ENCODE results near the gene SS18L1.

Gene SS18L1

DNA sequence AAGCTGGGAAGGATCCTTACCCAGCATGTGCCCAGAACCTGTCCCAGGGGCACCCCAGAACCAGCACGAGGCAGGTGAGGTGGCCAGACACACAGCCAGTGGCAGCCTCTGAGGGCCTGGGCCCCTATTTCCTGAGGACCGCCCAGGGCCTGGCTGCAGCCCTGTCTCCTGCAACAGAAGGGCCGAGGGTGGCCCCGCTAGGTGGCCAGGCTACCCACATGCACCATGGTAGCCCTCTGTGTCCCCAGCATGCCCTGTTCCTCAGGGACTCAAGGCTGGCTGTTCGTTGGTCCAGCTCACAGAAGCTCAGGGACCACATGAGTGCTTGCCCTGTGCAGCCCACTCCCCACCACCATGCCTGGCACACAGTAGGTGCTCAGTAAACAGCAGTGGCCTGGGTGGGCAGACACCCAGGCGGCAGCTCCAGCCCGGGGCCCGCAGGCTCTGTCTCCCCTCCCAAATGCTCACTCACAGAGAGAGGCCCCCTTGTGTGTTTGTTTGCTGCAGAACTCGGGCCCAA is 68.3 kb downstream of the SS18L1 start:
- intact Hi-C loops (cut with DNase I; ENCODE audit: low total_unique reads), result no loop called here
- no peak overlapping the region for H3K27ac ChIP-seq
- DNase-seq, result no peak
- peaks cover 0 to 78% of the 10 kb centered on the region in 2 donors for H3K27me3 ChIP-seq
- no peak overlapping the region for H3K4me3 ChIP-seq
- no peak for TF ChIP-seq CTCF (IDR thresholded peaks at IDR 0.05)
- no peaks in the 10 kb centered on the region for H3K4me1 ChIP-seq
- no peaks in the 10 kb centered on the region for H3K36me3 ChIP-seq
- no peaks in the 10 kb centered on the region for H3K9me3 ChIP-seq

DNA sequence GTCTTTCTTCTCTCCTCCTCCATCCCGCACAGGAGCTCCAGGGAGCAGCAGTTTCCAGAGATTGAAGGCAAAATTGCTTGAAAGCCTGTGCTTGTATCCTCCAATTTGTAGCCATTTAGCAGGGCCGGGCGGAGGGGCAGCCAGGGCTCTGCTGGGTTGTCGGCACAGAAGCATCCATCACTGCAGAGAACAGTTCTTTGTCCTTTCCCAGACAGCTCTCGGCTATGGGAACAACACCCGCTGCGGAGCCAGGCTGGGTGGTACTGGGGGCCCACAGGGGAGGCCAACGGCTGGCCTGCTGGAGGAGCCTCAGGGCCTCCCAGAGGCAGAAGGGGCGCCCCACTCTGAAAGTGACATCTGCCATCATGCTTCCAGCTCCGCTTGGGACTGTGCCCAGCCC is 68.7 kb downstream of the SS18L1 start:
- Histone ChIP-seq H3K9me3 (no peaks in the 10 kb centered on the region), H3K27ac (no peak overlapping the region), H3K4me3 (no peak overlapping the region), H3K36me3 (no peaks in the 10 kb centered on the region), H3K27me3 (peaks cover 0 to 83% of the 10 kb centered on the region in 2 donors), H3K4me1 (no peaks in the 10 kb centered on the region)
- intact Hi-C loops (cut with DNase I; ENCODE audit: low total_unique reads), result no loop called here
- no peak for TF ChIP-seq CTCF (IDR thresholded peaks at IDR 0.05)
- DNase-seq, result no peak

DNA sequence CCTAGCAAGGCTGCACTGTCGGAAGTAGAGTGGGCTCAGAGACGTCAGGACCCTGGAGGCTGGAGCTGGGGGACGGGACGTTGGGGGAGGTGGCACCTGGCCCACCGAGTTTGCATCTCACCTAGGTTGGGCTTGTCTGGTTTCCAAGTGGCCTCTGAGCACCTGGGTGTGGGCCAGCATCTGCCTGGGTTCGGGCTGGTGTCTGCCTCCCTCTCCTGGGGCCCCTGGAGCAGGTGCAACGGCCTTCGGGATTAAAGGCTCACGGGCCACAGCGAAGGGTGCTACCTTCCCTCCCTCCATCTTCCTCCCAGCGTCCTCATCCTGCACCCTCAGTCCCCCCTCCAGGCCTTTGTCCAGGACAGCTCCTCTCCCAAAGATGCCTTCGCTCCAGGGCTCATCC is 70.5 kb downstream of the SS18L1 start:
- Histone ChIP-seq H3K27ac (no peak overlapping the region), H3K4me1 (peaks cover 0 to 3% (median under 1%) of the 10 kb centered on the region in 4 donors), H3K4me3 (no peak overlapping the region), H3K27me3 (peaks cover 0 to 91% of the 10 kb centered on the region in 2 donors), H3K9me3 (no peaks in the 10 kb centered on the region), H3K36me3 (no peaks in the 10 kb centered on the region)
- intact Hi-C loops (cut with DNase I; ENCODE audit: low total_unique reads), result no loop called here
- TF ChIP-seq CTCF (IDR thresholded peaks at IDR 0.05), result no peak
- no peak for DNase-seq

DNA sequence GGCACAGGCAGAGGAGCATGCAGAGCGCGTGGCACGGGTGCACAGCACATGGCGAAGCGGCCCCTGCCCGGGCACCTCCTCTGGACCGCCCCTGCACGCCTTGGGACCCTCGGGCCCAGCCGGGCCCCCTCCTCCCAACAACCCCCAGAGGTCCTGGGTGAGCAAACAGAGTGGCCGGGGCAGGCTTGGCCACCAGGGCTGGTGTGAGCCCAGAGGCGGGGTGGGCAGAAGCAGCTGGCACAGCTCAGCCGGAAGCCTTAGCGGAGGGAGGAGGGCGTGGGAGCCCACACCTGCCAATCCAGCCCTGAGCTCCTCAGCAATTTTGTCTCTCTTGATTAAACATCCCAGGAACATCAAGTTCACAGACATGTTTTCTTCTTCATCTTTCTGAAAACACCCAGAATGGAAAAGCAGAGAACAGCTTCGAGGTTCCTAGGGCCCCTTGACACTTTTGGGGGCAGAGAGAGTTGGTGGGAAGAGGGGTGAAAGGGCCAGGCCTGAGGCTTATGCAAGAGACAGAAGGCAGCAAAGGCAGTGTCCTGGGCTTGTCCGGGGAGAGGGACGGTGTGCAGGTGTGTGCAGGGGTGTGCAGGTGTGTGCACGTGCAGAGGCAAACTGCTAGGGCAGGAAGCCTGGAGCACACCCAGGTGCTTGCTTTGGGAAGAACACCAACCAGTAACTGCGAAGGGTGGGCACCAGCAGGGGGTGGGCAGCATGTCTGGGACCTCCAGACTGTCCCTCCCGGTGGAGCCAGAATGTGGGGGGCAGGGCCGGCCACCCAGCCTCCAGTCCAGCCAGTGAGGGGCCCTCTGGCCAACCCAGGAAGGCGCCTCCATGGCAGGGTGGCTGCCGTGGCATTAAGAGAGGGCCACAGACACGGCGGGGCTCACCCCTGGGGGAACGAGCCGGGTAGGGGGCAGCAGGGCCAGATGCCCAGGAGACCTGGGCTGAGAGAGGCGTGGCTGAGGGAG is 71.7 kb downstream of the SS18L1 start:
- Histone ChIP-seq H3K4me1 (peaks cover 0 to 14% (median 9%) of the 10 kb centered on the region in 4 donors), H3K4me3 (no peak overlapping the region), H3K9me3 (no peaks in the 10 kb centered on the region), H3K27me3 (peaks cover 0 to 89% of the 10 kb centered on the region in 2 donors), H3K27ac (no peak overlapping the region), H3K36me3 (no peaks in the 10 kb centered on the region)
- no peak for DNase-seq
- no peak for TF ChIP-seq CTCF (IDR thresholded peaks at IDR 0.05)
- intact Hi-C loops (cut with DNase I; ENCODE audit: low total_unique reads), result no loop called here

- H3K27ac ChIP-seq, result no peak overlapping the region
- DNase-seq, result no peak
- H3K27me3 ChIP-seq, result peaks cover 0 to 89% of the 10 kb centered on the region in 2 donors
- no peaks in the 10 kb centered on the region for H3K36me3 ChIP-seq
- no peak overlapping the region for H3K4me3 ChIP-seq
- no peak for TF ChIP-seq CTCF (IDR thresholded peaks at IDR 0.05)
- intact Hi-C loops (cut with DNase I; ENCODE audit: low total_unique reads), result no loop called here
- H3K9me3 ChIP-seq, result no peaks in the 10 kb centered on the region
- peaks cover 0 to 22% (median 15%) of the 10 kb centered on the region in 4 donors for H3K4me1 ChIP-seq
These were observed 72.5 kb downstream of the SS18L1 start for GRCh38 chr20:62215991-62216635.
